Ishikawa (cell line): ENCODE measurements around the gene ADARB1.

Experiments used
- CEBPB ChIP-seq: IDR thresholded peaks from 2 replicates; pipeline ENCODE4 v1.6.1; 2012
- EP300 ChIP-seq: IDR thresholded peaks from 2 replicates; pipeline ENCODE4 v1.6.1; 2012; ENCODE audit warnings: borderline replicate concordance
- FOXM1 ChIP-seq: IDR thresholded peaks from 2 replicates; pipeline ENCODE4 v1.6.1; 2012; ENCODE audit warnings: low read depth, borderline replicate concordance
- RAD21 ChIP-seq: IDR thresholded peaks from 2 replicates; pipeline ENCODE4 v1.6.1; 2012; ENCODE audit warnings: low read depth
- TEAD4 ChIP-seq: IDR thresholded peaks from 2 replicates; pipeline ENCODE4 v1.6.1; 2012
- YY1 ChIP-seq: IDR thresholded peaks from 2 replicates; pipeline ENCODE4 v1.6.1; 2012; ENCODE audit warnings: low read depth
- TF ChIP-seq, protein P1 (sequence below): IDR thresholded peaks from 2 replicates; pipeline ENCODE4 v1.6.1; 2012
- TF ChIP-seq, protein P2 (sequence below): IDR thresholded peaks from 2 replicates; pipeline ENCODE4 v1.6.1; 2012; ENCODE audit warnings: low read depth, mild to moderate bottlenecking

DNA sequence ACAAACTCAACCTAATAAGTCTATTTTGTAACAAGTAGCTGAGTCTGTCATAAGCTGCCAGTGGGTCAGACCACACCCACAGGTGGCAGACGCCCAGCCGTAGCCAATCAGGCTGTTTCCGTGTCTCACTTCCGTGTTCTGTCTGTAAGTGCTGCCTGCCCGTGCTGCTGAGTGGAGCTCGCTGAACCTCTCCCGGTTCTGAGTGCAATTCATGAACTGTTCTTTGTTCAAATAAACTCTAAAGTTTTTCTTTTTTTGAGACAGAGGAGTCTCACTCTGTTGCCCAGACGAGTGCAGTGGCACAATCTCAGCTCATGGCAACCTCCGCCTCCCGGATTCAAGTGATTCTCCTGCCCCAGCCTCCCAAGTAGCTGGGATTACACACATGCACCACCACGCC is 188.2 kb downstream of the ADARB1 start:
- TF ChIP-seq, protein P1, sequence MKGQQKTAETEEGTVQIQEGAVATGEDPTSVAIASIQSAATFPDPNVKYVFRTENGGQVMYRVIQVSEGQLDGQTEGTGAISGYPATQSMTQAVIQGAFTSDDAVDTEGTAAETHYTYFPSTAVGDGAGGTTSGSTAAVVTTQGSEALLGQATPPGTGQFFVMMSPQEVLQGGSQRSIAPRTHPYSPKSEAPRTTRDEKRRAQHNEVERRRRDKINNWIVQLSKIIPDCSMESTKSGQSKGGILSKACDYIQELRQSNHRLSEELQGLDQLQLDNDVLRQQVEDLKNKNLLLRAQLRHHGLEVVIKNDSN = no peak
- TF ChIP-seq FOXM1 (no peak), YY1 (no peak), RAD21 (no peak), EP300 (no peak), TEAD4 (no peak), CEBPB (no peak)
- TF ChIP-seq, protein P2, sequence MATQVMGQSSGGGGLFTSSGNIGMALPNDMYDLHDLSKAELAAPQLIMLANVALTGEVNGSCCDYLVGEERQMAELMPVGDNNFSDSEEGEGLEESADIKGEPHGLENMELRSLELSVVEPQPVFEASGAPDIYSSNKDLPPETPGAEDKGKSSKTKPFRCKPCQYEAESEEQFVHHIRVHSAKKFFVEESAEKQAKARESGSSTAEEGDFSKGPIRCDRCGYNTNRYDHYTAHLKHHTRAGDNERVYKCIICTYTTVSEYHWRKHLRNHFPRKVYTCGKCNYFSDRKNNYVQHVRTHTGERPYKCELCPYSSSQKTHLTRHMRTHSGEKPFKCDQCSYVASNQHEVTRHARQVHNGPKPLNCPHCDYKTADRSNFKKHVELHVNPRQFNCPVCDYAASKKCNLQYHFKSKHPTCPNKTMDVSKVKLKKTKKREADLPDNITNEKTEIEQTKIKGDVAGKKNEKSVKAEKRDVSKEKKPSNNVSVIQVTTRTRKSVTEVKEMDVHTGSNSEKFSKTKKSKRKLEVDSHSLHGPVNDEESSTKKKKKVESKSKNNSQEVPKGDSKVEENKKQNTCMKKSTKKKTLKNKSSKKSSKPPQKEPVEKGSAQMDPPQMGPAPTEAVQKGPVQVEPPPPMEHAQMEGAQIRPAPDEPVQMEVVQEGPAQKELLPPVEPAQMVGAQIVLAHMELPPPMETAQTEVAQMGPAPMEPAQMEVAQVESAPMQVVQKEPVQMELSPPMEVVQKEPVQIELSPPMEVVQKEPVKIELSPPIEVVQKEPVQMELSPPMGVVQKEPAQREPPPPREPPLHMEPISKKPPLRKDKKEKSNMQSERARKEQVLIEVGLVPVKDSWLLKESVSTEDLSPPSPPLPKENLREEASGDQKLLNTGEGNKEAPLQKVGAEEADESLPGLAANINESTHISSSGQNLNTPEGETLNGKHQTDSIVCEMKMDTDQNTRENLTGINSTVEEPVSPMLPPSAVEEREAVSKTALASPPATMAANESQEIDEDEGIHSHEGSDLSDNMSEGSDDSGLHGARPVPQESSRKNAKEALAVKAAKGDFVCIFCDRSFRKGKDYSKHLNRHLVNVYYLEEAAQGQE = no peak
